GM19324 (cell line): ENCODE data around the gene RCOR1.
"Not testable (repeated sequence)": the region's sequence is repeated elsewhere in the genome, so short reads cannot be mapped to it uniquely, and the experiment has no call there.

Experiments
- ATAC-seq: cut with Tn5 transposase; IDR thresholded peaks from one replicate; pipeline ENCODE4 v1.9.1; 2021; ENCODE audit warnings: mild to moderate bottlenecking, moderate library complexity; ENCODE audit not compliant: unreplicated experiment, low FRiP score

Gene RCOR1

GRCh38 chr14:102737402-102738372, 145.2 kb downstream of the RCOR1 start:
- ATAC-seq = no peak

- ATAC-seq = no peak
Measured at GRCh38 chr14:102738373-102739189, 146.1 kb downstream of the RCOR1 start.

- ATAC-seq = no peak
Measured at GRCh38 chr14:102739190-102739469, 146.7 kb downstream of the RCOR1 start.

- no peak for ATAC-seq
Measured at GRCh38 chr14:102746634-102747438, 154.4 kb downstream of the RCOR1 start.

GRCh38 chr14:102748806-102749205, 156.4 kb downstream of the RCOR1 start:
- ATAC-seq = no peak

- ATAC-seq = no peak
Measured at GRCh38 chr14:102749393-102750305, 157.2 kb downstream of the RCOR1 start.

GRCh38 chr14:102750376-102750775, 157.9 kb downstream of the RCOR1 start:
- no peak for ATAC-seq

GRCh38 chr14:102751088-102751487, 158.6 kb downstream of the RCOR1 start:
- no peak for ATAC-seq

GRCh38 chr14:102752239-102752847, 159.9 kb downstream of the RCOR1 start:
- no peak for ATAC-seq

GRCh38 chr14:102754370-102755262, 162.2 kb downstream of the RCOR1 start:
- no peak for ATAC-seq

- ATAC-seq = no peak
Measured at GRCh38 chr14:102757646-102758045, 165.2 kb downstream of the RCOR1 start.

GRCh38 chr14:102758087-102758486, 165.6 kb downstream of the RCOR1 start:
- no peak for ATAC-seq

- ATAC-seq = no peak
Measured at GRCh38 chr14:102759456-102760187, 167.2 kb downstream of the RCOR1 start.

GRCh38 chr14:102760496-102761193, 168.2 kb downstream of the RCOR1 start:
- ATAC-seq = no peak

GRCh38 chr14:102761206-102761605, 168.8 kb downstream of the RCOR1 start:
- ATAC-seq = no peak

GRCh38 chr14:102764220-102764671, 171.8 kb downstream of the RCOR1 start:
- ATAC-seq = no peak

GRCh38 chr14:102765770-102766169, 173.3 kb downstream of the RCOR1 start:
- ATAC-seq = not testable (repeated sequence)
